SK-N-SH (cell line): ENCODE data around the gene EYA2.

Source experiments
- EP300 ChIP-seq, 2 experiments: IDR thresholded peaks; 2 replicates each; pipeline versions ENCODE4 v1.4.0 to v1.6.1; 2012; ENCODE audit warnings: borderline replicate concordance in 1 of 2, low read depth in 1 of 2, low read length in 1 of 2
- NFIC ChIP-seq: IDR thresholded peaks from 2 replicates; pipeline ENCODE4 v1.4.0; 2012; ENCODE audit warnings: borderline replicate concordance
- YY1 ChIP-seq: IDR thresholded peaks from 2 replicates; pipeline ENCODE4 v1.4.0; 2012; ENCODE audit warnings: low read depth, mild to moderate bottlenecking
- TF ChIP-seq, protein P1 (sequence below): fragments of 200-600 bp; sonication (generic); IDR thresholded peaks from 2 replicates; pipeline ENCODE4 v1.6.1; 2017; ENCODE audit warnings: antibody characterized with exemption, mild to moderate bottlenecking, moderate library complexity
- TF ChIP-seq, protein P2 (sequence below): IDR thresholded peaks from 2 replicates; pipeline ENCODE4 v1.6.1; 2012; ENCODE audit warnings: mild to moderate bottlenecking, low read depth, low read length, moderate library complexity

DNA sequence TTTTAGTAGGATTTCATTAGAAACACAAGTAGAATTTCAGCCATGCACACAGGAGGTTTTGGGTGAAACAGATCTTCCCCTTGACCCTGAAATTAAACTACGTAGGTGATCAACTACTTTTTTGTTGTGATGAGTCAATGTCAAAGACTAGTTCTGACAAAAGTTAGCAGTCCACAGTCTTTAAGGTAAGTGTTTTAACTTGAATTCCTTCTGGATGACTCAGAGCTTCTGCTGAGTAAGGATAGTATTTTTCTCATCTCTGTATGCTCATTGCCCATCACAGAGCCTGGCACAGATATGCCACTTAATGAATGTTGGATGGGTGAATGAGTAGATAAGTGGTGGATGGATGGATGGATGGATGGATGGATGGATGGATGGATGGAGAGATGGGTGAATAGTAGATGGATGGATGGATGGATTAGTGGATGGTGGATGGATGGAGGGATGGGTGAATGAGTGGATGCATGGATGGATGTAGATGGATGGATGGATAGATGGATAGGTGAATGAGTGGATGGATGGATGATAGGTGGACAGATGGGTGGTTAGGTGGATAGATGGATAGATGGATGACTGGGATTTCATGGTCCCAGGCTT lies 296.5 kb downstream of the EYA2 start:
- TF ChIP-seq EP300 (IDR thresholded peaks at IDR 0.05; ENCODE audit: borderline replicate concordance in 1 of 2, low read depth in 1 of 2, low read length in 1 of 2), result no peak
- TF ChIP-seq, protein P1, sequence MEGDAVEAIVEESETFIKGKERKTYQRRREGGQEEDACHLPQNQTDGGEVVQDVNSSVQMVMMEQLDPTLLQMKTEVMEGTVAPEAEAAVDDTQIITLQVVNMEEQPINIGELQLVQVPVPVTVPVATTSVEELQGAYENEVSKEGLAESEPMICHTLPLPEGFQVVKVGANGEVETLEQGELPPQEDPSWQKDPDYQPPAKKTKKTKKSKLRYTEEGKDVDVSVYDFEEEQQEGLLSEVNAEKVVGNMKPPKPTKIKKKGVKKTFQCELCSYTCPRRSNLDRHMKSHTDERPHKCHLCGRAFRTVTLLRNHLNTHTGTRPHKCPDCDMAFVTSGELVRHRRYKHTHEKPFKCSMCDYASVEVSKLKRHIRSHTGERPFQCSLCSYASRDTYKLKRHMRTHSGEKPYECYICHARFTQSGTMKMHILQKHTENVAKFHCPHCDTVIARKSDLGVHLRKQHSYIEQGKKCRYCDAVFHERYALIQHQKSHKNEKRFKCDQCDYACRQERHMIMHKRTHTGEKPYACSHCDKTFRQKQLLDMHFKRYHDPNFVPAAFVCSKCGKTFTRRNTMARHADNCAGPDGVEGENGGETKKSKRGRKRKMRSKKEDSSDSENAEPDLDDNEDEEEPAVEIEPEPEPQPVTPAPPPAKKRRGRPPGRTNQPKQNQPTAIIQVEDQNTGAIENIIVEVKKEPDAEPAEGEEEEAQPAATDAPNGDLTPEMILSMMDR, result no peak
- TF ChIP-seq YY1, result no peak
- TF ChIP-seq, protein P2, sequence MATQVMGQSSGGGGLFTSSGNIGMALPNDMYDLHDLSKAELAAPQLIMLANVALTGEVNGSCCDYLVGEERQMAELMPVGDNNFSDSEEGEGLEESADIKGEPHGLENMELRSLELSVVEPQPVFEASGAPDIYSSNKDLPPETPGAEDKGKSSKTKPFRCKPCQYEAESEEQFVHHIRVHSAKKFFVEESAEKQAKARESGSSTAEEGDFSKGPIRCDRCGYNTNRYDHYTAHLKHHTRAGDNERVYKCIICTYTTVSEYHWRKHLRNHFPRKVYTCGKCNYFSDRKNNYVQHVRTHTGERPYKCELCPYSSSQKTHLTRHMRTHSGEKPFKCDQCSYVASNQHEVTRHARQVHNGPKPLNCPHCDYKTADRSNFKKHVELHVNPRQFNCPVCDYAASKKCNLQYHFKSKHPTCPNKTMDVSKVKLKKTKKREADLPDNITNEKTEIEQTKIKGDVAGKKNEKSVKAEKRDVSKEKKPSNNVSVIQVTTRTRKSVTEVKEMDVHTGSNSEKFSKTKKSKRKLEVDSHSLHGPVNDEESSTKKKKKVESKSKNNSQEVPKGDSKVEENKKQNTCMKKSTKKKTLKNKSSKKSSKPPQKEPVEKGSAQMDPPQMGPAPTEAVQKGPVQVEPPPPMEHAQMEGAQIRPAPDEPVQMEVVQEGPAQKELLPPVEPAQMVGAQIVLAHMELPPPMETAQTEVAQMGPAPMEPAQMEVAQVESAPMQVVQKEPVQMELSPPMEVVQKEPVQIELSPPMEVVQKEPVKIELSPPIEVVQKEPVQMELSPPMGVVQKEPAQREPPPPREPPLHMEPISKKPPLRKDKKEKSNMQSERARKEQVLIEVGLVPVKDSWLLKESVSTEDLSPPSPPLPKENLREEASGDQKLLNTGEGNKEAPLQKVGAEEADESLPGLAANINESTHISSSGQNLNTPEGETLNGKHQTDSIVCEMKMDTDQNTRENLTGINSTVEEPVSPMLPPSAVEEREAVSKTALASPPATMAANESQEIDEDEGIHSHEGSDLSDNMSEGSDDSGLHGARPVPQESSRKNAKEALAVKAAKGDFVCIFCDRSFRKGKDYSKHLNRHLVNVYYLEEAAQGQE, result no peak
- no peak for TF ChIP-seq NFIC
